Activated CD4-positive, alpha-beta T cell treated with anti-CD3 and anti-CD28 coated beads, Interleukin-2, amount 50 U/mL, for 4 hours (primary cell): Measurements from ENCODE around the gene ATR.

ENCODE experiments used
- DNase-seq, 2 experiments: peaks; one replicate each; pipeline ENCODE4 v3.0.0-alpha.2; 2020

The ATR gene

GRCh38 chr3:142507241-142507640 is 71.3 kb downstream of the ATR start:
- no peak for DNase-seq

DNA sequence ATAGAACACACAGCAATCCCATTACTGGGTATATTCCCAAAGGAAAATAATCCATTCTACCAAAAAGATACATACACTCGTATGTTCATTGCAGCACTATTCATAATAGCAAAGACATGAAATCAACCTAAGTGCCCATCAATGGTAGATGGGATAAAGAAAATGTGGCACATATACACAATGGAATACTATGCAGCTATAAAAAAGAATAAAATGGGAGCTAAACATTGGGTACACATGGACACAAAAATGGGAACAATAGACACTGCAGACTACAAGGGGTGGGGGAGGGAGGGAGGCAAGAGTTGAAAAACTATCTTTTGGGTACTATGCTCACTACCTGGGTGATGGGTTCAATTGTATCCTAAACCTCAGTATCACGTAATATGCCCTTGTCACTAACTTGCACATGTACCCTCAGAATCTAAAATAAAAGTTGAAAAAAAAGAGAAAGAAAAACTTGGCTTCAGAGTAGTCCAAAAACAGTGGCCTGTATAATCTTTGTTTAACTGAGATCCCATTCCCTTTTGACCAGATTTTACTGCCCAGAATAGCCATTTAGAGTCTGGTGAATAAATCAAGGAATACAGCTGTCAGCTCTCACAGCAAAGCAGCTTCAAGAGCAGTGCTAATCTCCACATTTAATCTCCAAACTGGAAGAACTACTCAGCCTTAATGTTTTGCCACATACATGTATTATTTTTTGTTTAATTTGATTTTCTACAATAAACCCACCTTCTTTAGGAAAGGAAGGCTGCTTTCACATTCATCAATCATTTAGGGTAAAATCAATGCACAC is 76.1 kb downstream of the ATR start:
- DNase-seq: no peak

GRCh38 chr3:142501004-142501926 is 77.3 kb downstream of the ATR start:
- no peak for DNase-seq

GRCh38 chr3:142500211-142500610 is 78.3 kb downstream of the ATR start:
- no peak for DNase-seq

- DNase-seq: no peak
Measured at GRCh38 chr3:142498397-142499180, 79.9 kb downstream of the ATR start.

- no peak for DNase-seq
Measured at GRCh38 chr3:142497729-142498128, 80.8 kb downstream of the ATR start.

DNA sequence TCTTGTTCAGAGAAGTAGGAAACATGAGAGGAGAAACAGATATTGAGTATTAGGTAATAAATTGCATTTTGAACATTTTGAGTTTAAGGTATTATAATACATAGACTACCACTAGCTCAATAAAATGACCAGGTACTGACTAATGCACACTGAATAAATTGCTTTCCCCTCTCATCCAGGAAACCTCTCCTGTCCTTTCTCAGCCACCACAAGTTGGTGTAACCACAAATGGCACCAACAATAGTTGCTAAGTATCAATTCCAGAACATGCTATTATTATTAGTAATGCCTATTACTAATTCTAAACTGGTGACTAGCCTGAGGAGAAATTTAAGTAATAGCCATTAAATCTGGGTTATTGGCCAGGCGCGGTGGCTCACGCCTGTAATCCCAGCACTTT is 83.4 kb downstream of the ATR start:
- DNase-seq: no peak

DNA sequence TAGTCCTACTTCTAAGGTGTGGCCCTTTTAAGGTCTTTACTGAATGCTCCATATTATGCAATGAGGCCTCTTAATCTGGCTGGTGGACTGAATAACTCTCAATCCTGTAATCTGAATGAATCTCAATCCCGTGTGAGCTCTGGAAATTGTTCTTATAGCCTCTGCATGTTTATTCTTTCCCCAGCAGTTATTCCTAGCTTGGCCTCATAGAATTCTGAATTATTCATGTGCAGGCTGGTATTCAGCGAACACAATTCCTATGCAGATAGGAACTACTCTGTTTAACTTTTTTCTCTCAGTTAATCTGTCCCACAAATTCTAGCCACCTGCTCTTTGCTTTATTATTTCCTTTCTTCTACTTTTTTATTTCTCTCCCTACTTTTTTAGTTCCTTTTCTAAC is 86.3 kb downstream of the ATR start:
- no peak for DNase-seq

- no peak for DNase-seq
Measured at GRCh38 chr3:142489572-142490323, 88.8 kb downstream of the ATR start.

- DNase-seq: no peak
Measured at GRCh38 chr3:142484912-142485435, 93.6 kb downstream of the ATR start.

- DNase-seq: no peak
Measured at GRCh38 chr3:142481196-142481595, 97.3 kb downstream of the ATR start.

GRCh38 chr3:142470826-142471225 is 107.7 kb downstream of the ATR start:
- DNase-seq: no peak

GRCh38 chr3:142468456-142468855 is 110.1 kb downstream of the ATR start:
- DNase-seq: no peak

DNA sequence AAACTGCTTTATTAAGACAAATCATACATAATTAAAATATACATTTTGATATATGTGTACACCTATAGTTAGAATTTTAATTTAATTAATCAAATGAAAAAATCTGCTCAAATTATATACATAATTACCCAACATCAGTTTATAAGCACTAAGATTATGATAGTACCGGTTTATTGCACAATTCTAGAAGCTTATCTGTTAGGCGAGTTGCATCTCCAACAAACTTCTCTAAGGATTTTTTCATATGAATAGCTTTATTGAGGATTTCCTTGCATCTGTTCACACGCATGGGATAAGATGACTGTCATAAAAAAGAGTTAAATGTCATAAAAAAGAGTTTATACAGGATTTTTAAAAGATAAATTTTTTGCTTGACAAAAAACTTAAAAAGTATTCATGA is 110.8 kb downstream of the ATR start:
- DNase-seq: no peak

- DNase-seq: no peak
Measured at GRCh38 chr3:142460689-142461088, 117.8 kb downstream of the ATR start.

DNA sequence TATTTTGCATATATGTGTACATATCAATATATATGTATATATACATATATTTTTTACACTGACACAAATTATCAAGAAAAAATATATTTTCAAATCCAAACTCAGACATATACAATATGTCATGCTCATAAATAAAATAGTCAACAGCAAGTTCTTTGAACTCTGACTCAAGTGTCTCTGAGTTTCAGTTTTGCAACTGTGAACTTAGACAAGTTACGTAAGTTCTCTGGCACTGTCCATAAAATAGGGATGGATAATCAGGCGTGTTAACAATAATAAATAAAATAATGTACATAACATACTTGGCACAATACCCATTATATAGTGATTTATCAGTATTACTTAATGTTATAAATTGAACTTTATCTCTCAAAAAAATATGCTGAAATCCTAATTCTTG is 118.6 kb downstream of the ATR start:
- no peak for DNase-seq

DNA sequence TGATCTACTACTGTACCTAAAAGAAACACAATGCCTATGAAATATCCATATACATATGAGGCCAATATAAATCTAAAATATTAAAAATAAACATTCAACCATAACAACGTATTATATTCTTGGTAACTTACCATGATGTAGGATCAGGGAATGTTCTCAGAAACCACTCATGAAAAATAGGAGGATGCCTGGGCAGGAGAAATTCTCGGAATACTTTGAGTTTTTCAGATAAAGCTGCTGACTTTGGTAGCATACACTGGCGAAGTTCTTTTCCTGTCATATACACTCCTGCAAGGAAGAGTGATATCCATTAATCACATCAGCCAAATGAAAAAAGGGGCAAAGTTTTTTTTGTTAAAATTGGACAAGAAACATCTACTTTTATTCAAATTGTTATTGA is 119.4 kb downstream of the ATR start:
- no peak for DNase-seq

DNA sequence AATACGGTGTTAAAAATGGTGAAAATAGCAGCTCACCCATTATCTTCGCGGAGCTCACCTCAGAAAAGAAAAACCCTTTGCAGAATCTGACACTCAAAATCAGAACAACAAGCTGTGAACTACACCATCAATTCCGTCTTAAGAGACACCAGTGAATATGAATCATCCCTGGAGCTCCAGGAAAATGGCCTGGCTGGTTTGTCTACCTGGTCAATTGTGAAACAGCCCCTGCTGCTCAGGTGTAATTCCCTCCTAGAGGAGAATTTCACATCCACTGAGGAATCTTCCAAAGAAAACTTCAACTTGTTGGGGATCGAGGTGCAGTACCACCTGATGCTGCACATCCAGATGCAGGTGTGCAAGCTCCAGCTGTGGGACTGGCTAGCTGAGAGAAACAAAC is 127.7 kb downstream of the ATR start:
- DNase-seq: no peak

GRCh38 chr3:142450189-142450588 is 128.3 kb downstream of the ATR start:
- no peak for DNase-seq

DNA sequence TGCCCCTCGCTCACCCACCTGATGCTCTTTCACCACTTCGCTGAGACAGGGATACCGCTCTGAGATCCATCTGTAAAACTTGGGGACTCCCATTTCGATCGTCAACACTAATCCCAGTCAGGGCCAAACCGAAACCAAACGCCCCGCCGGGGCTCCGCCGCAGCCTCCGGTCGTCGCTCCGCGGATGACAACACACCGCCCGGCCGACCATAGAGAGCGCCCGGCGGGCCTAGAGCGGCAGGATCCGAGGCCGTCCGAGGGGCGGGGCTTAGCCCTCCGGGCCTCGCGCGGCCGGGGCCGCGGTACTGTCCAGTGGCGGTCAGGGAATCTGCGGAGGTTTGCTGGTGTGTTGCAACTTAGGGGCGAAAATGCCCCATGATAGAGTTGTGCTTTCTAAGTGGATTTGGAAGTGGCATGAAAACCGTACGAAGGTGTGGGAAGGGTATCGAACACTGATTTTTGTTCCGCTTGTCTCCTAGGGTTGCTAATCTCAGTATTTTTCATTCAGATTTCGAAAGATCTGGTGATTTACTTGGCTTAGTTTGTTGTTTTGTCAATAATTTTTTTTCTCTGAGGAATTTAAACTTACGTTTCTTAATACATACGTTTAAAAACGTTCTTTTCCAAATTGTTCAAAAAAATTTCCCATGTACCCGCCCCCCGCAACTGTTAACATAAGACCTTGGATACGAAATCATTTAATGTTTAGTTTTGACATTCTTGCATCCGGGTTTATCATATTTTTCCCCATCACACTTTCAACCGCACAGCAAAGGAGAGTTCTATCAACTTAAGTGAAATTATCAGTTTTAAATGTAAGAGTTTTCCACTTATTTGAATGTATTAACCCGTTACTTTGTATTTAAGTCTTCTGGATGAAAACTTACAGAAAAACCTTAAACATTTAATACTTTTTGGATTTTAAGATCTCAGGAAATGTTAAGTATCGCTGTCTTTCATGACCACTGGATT is 130.4 kb downstream of the ATR start, which contains the start of gene XRN1:
TSS of gene XRN1 (minus strand) at position 186 of the 972 bp plus-strand sequence. CDS start at position 93, 93 bp downstream.
- DNase-seq: peak; percentile 92 to 93
